Measurements from ENCODE around the gene POU4F3.

POU4F3 gene

DNA sequence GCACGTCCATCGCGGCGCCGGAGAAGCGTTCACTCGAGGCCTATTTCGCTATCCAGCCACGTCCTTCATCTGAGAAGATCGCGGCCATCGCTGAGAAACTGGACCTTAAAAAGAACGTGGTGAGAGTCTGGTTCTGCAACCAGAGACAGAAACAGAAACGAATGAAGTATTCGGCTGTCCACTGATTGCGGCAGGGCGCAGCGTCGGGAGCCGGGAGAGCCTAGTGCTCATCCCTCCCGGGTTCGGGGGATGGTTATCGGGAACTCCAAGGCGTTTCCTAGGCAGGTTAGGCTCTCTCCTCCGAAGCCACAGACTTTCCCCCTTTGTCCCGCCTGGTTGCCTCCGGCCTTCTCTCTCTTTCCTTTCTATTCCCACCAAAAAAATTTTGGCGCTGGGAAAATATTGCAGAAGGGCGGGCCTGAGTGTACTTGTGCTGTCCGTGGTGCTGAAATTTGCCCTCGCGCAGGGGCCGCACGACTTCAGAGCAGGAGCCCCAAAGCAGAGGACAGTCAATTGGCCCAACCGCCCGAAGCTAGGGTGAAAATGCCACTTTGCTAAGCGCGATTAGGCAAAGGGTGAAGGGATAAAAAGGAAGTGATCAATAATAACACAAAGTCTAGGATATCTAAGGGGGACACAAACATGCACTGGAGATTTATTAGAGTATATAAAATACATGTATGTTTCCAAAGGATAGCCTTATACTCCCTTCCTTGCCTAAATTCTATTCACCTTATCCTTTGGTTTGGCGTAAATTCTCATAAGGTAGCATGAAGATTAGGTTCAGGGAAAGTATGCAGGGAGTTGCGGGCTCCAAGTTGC, 1.8 kb downstream of the POU4F3 start:
- DNase-seq, result peak; percentile 86

DNA sequence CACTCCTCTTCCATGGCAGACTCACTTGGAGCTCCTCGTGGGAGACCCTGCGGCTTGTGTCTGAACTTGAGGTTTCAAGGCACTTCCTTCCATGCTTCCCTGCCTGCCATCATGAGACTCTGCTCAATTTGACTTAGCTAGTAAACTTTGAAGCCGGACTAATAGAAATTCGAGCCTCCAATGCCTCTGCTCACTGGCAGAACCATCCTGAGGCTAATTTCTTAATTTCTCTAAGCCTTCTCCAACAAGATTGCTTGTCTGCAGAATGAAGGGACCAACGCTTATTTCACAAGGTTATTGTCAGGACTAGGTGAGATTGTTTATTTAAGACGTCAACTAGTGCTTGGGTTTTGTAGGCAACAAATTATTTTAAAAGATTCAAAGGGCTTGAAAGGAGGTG, 3.2 kb downstream of the POU4F3 start:
- no peak for DNase-seq

GRCh38 chr5:146342519-146342881, 3.9 kb downstream of the POU4F3 start:
- no peak for DNase-seq

GRCh38 chr5:146342882-146343865, 4.5 kb downstream of the POU4F3 start:
- DNase-seq, result no peak

- peak; percentile 54 for DNase-seq
Measured at GRCh38 chr5:146344155-146345118, 5.8 kb downstream of the POU4F3 start.

DNA sequence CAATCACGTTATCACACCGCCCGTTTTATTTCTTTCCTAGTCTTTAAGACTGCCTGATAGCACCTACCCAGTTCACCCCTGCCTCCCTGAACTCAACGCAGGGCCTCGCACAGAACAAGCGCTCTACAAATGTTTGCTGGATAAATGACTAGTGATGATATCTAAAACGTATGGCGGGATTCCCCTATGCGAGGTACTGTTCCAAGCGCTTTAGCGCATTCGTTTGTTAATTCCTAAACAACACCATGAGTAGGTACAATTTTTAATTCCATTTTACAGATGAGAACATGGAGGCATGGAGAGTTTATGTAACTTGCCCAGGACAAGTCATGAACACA, 6.6 kb downstream of the POU4F3 start:
- DNase-seq, result no peak

DNA sequence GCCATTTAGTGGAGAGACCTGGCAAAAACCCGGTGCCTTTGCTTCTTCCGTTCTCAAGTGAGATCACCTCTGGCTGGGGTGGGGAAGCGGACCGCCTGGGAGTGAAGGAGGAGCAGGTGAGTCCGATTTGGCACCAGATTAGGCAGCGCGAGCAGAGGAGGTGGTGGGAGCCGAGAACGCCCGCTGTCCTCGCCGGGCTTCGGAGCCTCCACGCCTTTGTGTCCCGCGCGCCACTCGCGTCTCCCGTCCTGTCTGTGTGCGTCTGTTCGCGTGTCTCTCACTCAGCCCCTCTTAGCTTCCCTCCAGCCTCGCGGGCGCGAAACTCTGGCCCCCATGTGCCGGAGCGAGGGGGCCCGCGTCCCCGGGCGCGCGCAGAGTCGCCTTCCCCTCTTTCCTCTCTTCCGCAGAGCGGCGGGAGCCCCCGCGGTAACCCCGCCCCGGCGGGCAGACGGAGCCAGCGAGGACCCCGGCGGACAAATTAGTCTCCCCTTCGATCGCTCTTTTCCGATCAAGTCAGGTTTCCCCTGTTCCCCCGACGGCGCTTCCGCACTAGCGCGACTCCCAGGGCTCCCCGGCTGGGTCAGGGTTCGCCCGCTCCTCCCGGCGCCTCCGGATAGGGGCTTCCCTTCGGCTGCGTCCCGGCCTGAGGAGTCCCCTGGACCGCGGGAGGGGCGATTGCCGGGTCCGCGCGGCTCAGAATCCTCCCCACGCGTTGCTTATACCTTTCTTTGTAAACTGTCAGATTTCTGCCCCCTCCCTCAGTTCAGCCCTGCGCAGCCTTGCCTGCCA, 7.1 kb downstream of the POU4F3 start:
- DNase-seq, result no peak

DNA sequence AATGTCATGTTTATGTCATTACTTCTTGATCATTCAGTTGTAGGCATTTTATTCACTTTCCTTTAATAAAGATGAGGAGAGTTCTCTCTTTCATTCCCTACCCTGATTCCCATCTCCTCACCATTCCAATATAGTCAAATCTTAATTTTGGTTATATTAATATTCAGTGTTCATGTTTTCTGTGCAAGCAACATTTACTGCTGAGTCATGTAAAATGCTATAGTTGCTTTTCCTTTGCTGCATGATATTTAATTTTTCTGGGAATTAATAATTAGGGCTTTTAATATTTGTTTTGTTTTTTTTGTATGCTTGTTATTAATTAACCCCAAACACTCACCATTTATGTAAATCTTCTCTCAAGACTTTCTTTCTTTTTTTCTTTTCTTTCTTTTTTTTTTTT, 18.5 kb downstream of the POU4F3 start:
- no peak for DNase-seq

- no peak for DNase-seq
Measured at GRCh38 chr5:146359836-146360235, 21.2 kb downstream of the POU4F3 start.

DNA sequence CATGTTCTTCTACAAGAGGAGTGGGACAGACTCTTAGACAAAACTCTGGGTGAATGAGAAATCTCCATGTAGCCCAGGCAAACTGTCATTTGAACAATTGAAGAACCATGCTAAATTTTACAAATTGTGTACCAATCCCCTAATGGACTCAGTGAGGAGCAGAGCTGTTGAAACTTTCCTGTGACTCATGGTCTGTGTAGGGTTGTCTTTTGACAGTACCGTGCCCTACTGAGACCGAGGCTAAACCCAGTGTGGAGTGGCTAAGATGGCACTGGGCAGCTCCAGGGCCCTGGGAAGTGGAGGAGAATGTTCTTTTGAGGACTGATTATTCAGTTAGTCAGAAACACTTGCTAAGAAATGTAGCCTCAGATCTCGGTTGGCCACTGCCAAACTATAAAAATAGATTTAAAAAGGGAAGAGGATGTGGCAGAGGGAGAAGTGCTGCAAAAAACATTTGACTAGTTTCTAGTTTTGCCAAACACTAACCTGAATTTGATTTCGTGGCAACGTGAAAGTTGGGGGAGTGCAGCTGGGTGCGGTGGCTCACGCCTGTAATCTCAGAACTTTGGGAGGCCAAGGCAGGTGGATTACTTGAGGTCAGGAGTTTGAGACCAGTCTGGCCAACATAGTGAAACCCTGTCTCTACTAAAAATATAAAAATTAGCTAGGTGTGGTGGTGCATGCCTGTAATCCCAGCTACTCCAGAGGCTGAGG, 24.7 kb downstream of the POU4F3 start:
- no peak for DNase-seq

GRCh38 chr5:146365618-146366017, 27.0 kb downstream of the POU4F3 start:
- no peak for DNase-seq

DNA sequence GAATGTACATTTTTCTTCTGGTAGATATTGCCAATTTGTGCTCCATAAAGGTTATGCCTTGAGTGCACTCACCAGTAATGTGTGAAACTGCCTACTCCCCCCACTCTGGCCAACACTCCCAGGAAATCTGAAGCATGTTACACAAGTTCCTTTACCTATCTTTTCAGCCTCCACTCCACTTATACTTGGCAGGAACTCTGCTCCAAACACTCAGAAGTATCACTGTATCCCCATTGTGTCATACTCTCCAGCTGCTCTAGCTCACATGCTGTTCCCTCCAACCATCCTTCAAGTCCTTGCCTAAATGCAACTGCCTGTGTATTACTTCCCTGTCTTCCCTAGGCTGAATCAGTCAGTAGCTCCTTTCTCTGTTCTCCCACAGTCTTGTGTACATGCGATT, 28.3 kb downstream of the POU4F3 start:
- no peak for DNase-seq

DNA sequence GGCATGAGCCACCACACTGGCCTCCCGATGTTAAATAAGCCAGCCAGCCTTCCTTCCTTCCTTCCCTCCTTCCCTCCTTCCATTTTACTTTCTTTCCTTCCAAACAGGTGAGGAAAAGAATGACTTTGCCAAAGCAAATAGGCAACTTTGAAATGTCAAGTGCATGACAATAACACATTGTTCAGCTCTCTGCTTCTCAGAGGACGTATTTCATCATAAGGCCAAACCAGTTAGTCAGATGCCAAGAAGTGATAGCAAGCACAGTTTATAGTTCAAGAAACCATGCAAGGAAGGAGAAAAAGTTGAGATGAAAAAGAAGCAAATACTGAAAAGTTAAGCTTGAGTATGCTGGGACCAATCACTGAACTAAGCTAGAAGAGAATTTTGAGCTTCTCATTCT, 29.5 kb downstream of the POU4F3 start:
- DNase-seq, result peak; percentile 31

DNA sequence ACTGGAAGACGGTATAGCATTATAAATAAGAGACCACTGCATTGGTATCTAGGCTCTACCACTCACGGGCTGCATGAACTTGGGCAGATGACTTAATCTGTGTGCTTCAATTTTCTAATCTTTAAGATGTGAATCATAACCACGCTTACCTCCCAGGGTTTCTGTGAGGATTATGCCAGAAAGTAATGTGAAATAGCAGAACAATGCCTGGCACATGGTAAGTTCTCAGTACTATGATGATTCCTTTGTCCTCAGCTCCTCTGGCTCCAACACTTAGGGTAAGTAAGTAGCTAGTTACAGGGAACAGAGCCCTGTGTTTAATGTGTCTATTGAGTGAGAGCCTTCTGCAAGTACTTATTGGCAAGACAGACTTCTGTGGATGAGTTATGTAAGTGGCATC, 31.1 kb downstream of the POU4F3 start:
- no peak for DNase-seq

GRCh38 chr5:146376821-146377220, 38.2 kb downstream of the POU4F3 start:
- no peak for DNase-seq

- no peak for DNase-seq
Measured at GRCh38 chr5:146378986-146379385, 40.3 kb downstream of the POU4F3 start.

GRCh38 chr5:146380714-146381113, 42.1 kb downstream of the POU4F3 start:
- no peak for DNase-seq

DNA sequence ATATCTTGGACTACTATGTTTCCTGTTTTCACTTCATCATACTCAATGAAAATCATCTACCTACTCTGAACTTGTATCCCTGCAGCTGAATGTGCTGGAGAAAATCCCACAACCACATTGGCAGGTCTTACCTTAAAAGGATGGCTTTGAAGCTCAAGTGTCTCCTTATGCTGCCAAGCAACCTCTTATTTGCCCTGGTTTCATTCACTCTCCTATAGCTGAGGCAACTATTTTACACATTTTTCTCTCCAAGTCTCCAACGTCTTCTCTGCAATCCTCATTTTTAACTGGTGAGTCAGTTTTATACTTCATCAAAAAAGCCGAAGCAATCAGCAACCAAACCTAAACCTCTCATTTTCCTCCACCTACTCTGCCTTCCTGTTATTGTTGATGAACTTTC, 49.7 kb downstream of the POU4F3 start:
- no peak for DNase-seq

GRCh38 chr5:146390469-146390868, 51.8 kb downstream of the POU4F3 start:
- peak; percentile 18 for DNase-seq

Measured in hematopoietic multipotent progenitor cell treated with erythropoietin and hydrocortisone succinate and interleukin-3 and kit ligand, for 4 days (in vitro differentiated cells).